Measurements from ENCODE around the gene CETN1.

Gene CETN1

GRCh38 chr18:580154-580553 lies at the start of gene CETN1:
CETN1 (plus strand) TSS chr18:580380; CDS start chr18:580409, 29 bp downstream.
- no peak for DNase-seq

- DNase-seq = no peak
Measured at GRCh38 chr18:532018-532417, 48.2 kb upstream of the CETN1 start.

- DNase-seq = no peak
Measured at GRCh38 chr18:532632-533031, 47.5 kb upstream of the CETN1 start.

GRCh38 chr18:533995-534601 lies 46.1 kb upstream of the CETN1 start:
- no peak for DNase-seq

- DNase-seq = no peak
Measured at GRCh38 chr18:543447-544078, 36.6 kb upstream of the CETN1 start.

- DNase-seq = no peak
Measured at GRCh38 chr18:549967-550366, 30.2 kb upstream of the CETN1 start.

GRCh38 chr18:551404-552061 lies 28.6 kb upstream of the CETN1 start:
- DNase-seq = no peak

GRCh38 chr18:555705-556457 lies 24.3 kb upstream of the CETN1 start:
- DNase-seq = no peak

GRCh38 chr18:564708-565561 lies 15.2 kb upstream of the CETN1 start:
- no peak for DNase-seq

- no peak for DNase-seq
Measured at GRCh38 chr18:565562-566061, 14.6 kb upstream of the CETN1 start.

- no peak for DNase-seq
Measured at GRCh38 chr18:567122-567521, 13.1 kb upstream of the CETN1 start.

GRCh38 chr18:568731-569130 lies 11.4 kb upstream of the CETN1 start:
- DNase-seq = no peak

GRCh38 chr18:570256-570655 lies 9.9 kb upstream of the CETN1 start:
- no peak for DNase-seq

GRCh38 chr18:570697-571096 lies 9.5 kb upstream of the CETN1 start:
- DNase-seq = no peak

- no peak for DNase-seq
Measured at GRCh38 chr18:572091-572830, 7.9 kb upstream of the CETN1 start.

- no peak for DNase-seq
Measured at GRCh38 chr18:572831-573289, 7.3 kb upstream of the CETN1 start.

- DNase-seq = no peak
Measured at GRCh38 chr18:573385-573784, 6.8 kb upstream of the CETN1 start.

- DNase-seq = no peak
Measured at GRCh38 chr18:574149-574860, 5.9 kb upstream of the CETN1 start.

GRCh38 chr18:574865-575645 lies 5.1 kb upstream of the CETN1 start:
- no peak for DNase-seq

- no peak for DNase-seq
Measured at GRCh38 chr18:576924-577323, 3.3 kb upstream of the CETN1 start.
